ENCODE measurements around the gene LRRN4CL. TPM values are rescaled to one million over a fixed set of nuclear protein-coding genes. Genes with fewer than 3 reads are reported as not detected.
A peak's percentile ranks its signal among the peaks of the same experiment; 100 is the strongest.

LRRN4CL gene
- total RNA-seq, 2 experiments from 2014 or later = not detected

- Mint-ChIP-seq H3K27me3 (no peaks in the 10 kb centered on the region), H3K9me3 (no peaks in the 10 kb centered on the region), H3K36me3 (ENCODE audit: low read depth) (peaks cover 74% of the 10 kb centered on the region), H3K27ac (peak overlapping the region; percentile 30), H3K4me1 (ENCODE audit: low read depth) (peaks cover 55% of the 10 kb centered on the region), H3K4me3 (no peak overlapping the region)
- DNase-seq = no peak
- ChIA-PET CTCF (interaction anchor here (1.3 to 2.2 kb wide), 3 partner anchors 8 to 36 kb away, joined by 3 to 6 read pairs (median 5); no protein-coding TSS in a partner anchor), POLR2A (interaction anchor here (0.8 to 4.3 kb wide), 7 partner anchors 10 to 140 kb away, joined by 3 to 39 read pairs (median 4); partner anchors contain the start of genes HNRNPUL2 and TTC9C)
- intact Hi-C loops (cut with micrococcal nuclease) = no loop called here
- ATAC-seq = no peak
- TF ChIP-seq CTCF (IDR thresholded peaks at IDR 0.05) = no peak
Measured at GRCh38 chr11:62716206-62716605, 26.9 kb upstream of the LRRN4CL start.

GRCh38 chr11:62715150-62716130 is 26.1 kb upstream of the LRRN4CL start:
- H3K27me3 Mint-ChIP-seq = no peaks in the 10 kb centered on the region
- H3K9me3 Mint-ChIP-seq = no peaks in the 10 kb centered on the region
- peaks cover 72% of the 10 kb centered on the region for H3K36me3 Mint-ChIP-seq (ENCODE audit: low read depth)
- ATAC-seq = no peak
- no peak for DNase-seq
- ChIA-PET CTCF (interaction anchor here (1.7 to 2.2 kb wide), 3 partner anchors 9 to 71 kb away, joined by 5 to 7 read pairs (median 6); no protein-coding TSS in a partner anchor), POLR2A (interaction anchor here (0.7 to 4.3 kb wide), 9 partner anchors 9 to 141 kb away, joined by 3 to 39 read pairs (median 4); partner anchors contain the start of genes HNRNPUL2, TAF6L and TTC9C)
- TF ChIP-seq CTCF (IDR thresholded peaks at IDR 0.05) = no peak
- peaks cover 55% of the 10 kb centered on the region for H3K4me1 Mint-ChIP-seq (ENCODE audit: low read depth)
- H3K27ac Mint-ChIP-seq = peak overlapping the region; percentile 44
- H3K4me3 Mint-ChIP-seq = no peak overlapping the region
- intact Hi-C loops (cut with micrococcal nuclease) = no loop called here

GRCh38 chr11:62713343-62713742 is 24.0 kb upstream of the LRRN4CL start:
- Mint-ChIP-seq H3K27me3 (no peaks in the 10 kb centered on the region), H3K27ac (peak overlapping the region; percentile 91), H3K9me3 (no peaks in the 10 kb centered on the region), H3K36me3 (ENCODE audit: low read depth) (peaks cover 72% of the 10 kb centered on the region), H3K4me3 (peak overlapping the region; percentile 25), H3K4me1 (ENCODE audit: low read depth) (peaks cover 60% of the 10 kb centered on the region)
- DNase-seq (no peak), ATAC-seq (no peak)
- POLR2A ChIA-PET = interaction anchor here (0.5 to 3.5 kb wide), 5 partner anchors 11 to 122 kb away, joined by 3 to 20 read pairs (median 5); partner anchors contain the start of genes C11orf98, CSKMT, HNRNPUL2 and TUT1
- TF ChIP-seq CTCF (IDR thresholded peaks at IDR 0.05) = no peak
- intact Hi-C loops (cut with micrococcal nuclease) = no loop called here
- CTCF ChIA-PET = interaction anchor here (0.5 to 1.2 kb wide), 2 partner anchors 16 to 19 kb away, joined by 3 read pairs; no protein-coding TSS in a partner anchor

- intact Hi-C loops (cut with micrococcal nuclease) = no loop called here
- Mint-ChIP-seq H3K27ac (peak overlapping the region; percentile 91), H3K4me1 (ENCODE audit: low read depth) (peaks cover 60% of the 10 kb centered on the region), H3K27me3 (no peaks in the 10 kb centered on the region), H3K36me3 (ENCODE audit: low read depth) (peaks cover 71% of the 10 kb centered on the region), H3K4me3 (peak overlapping the region; percentile 6), H3K9me3 (no peaks in the 10 kb centered on the region)
- no peak for TF ChIP-seq CTCF (IDR thresholded peaks at IDR 0.05)
- DNase-seq (no peak), ATAC-seq (no peak)
- CTCF ChIA-PET = no interaction called here
- POLR2A ChIA-PET = interaction anchor here (0.5 to 3.5 kb wide), 9 partner anchors 12 to 1123 kb away, joined by 3 to 20 read pairs (median 5); partner anchors contain the start of genes C11orf98, CSKMT, HNRNPUL2 and TUT1
Measured at GRCh38 chr11:62712861-62713260, 23.5 kb upstream of the LRRN4CL start.
